Body of pancreas (tissue), 4 donors: ENCODE data around the gene CCT7.

ENCODE experiments used
- CTCF ChIP-seq, 7 experiments: fragments of 450-650 bp in 4 of 7; fragments of 200-600 bp in 3 of 7; sonication (generic) in 3 of 7; IDR thresholded peaks; one replicate each; pipeline ENCODE4 v1.5.1; 2016 to 2019; ENCODE audit warnings: antibody characterized with exemption in 7 of 7
- POLR2A ChIP-seq, 3 donors: fragments of 450-650 bp; IDR thresholded peaks; one replicate each; pipeline ENCODE4 v1.6.1; 2016; ENCODE audit warnings: antibody characterized with exemption in 3 of 3, mild to moderate bottlenecking in 2 of 3

- TF ChIP-seq CTCF (IDR thresholded peaks at IDR 0.05) (no peak), POLR2A (IDR thresholded peaks at IDR 0.05) (no peak)
These were observed 46.6 kb upstream of the CCT7 start for GRCh38 chr2:73187549-73187948.
